GM23338 (cell line): ENCODE data around the gene TOR1B. TPM values are rescaled to one million over a fixed set of nuclear protein-coding genes. Genes with fewer than 3 reads are reported as not detected.

Experiments
- ATAC-seq: fragments of 200-7000 bp; cut with Tn5 transposase; 3 replicates; pipeline ENCODE4 v1.9.1; 2020
- DNase-seq: peaks from one replicate; pipeline ENCODE4 v3.0.0-alpha.2; 2015; ENCODE audit warnings: low spot score
- H2AFZ ChIP-seq: fragments of 200-600 bp; sonication (generic); 2 replicates; pipeline ENCODE4 v1.8.0; 2016; ENCODE audit warnings: antibody characterized with exemption, mild to moderate bottlenecking, moderate library complexity
- H3F3A ChIP-seq: fragments of 200-600 bp; sonication (generic); replicated peaks from 2 replicates; pipeline ENCODE4 v1.8.0; 2017; ENCODE audit warnings: antibody characterized with exemption, mixed run types, low read depth
- H3K27ac ChIP-seq: fragments of 200-600 bp; sonication (generic); 2 replicates; pipeline ENCODE4 v1.6.1; 2016; ENCODE audit warnings: low read depth
- H3K27me3 ChIP-seq: fragments of 200-600 bp; sonication (generic); 2 replicates; pipeline ENCODE4 v1.8.0; 2016; ENCODE audit warnings: mild to moderate bottlenecking, mixed run types, moderate library complexity; ENCODE audit not compliant: insufficient read depth
- H3K36me3 ChIP-seq: fragments of 200-600 bp; sonication (generic); 2 replicates; pipeline ENCODE4 v1.8.0; 2016; ENCODE audit warnings: mild to moderate bottlenecking; ENCODE audit not compliant: insufficient read depth
- H3K4me1 ChIP-seq: fragments of 200-600 bp; sonication (generic); 2 replicates; pipeline ENCODE4 v1.8.0; 2016; ENCODE audit warnings: mild to moderate bottlenecking, moderate library complexity; ENCODE audit not compliant: insufficient read depth
- H3K4me2 ChIP-seq: fragments of 200-600 bp; sonication (generic); 2 replicates; pipeline ENCODE4 v1.7.1; 2017; ENCODE audit warnings: mixed run types
- H3K4me3 ChIP-seq: fragments of 200-600 bp; sonication (generic); 2 replicates; pipeline ENCODE4 v1.6.1; 2016; ENCODE audit warnings: mixed run types
- H3K79me2 ChIP-seq: fragments of 200-600 bp; sonication (generic); replicated peaks from 2 replicates; pipeline ENCODE4 v1.8.0; 2017; ENCODE audit warnings: mild to moderate bottlenecking; ENCODE audit not compliant: insufficient read depth
- H3K9me2 ChIP-seq: fragments of 200-600 bp; sonication (generic); 2 replicates; pipeline ENCODE4 v1.8.0; 2017; ENCODE audit not compliant: insufficient read depth
- H4K20me1 ChIP-seq: fragments of 200-600 bp; sonication (generic); replicated peaks from 2 replicates; pipeline ENCODE4 v1.8.0; 2017; ENCODE audit warnings: mild to moderate bottlenecking; ENCODE audit not compliant: insufficient read depth
- H3K27ac Mint-ChIP-seq: 2 replicates; pipeline ENCODE4 v1.8.0; 2020; ENCODE audit warnings: inconsistent platforms, mild to moderate bottlenecking, moderate library complexity, mixed read lengths
- H3K27me3 Mint-ChIP-seq: 3 replicates; pipeline ENCODE4 v1.8.0; 2022; ENCODE audit warnings: low read depth, mild to moderate bottlenecking, moderate library complexity, mixed read lengths, inconsistent platforms; ENCODE audit not compliant: insufficient read depth, poor library complexity
- H3K36me3 Mint-ChIP-seq: 3 replicates; pipeline ENCODE4 v1.8.0; 2021; ENCODE audit warnings: low read depth, mild to moderate bottlenecking, inconsistent platforms, moderate library complexity, mixed read lengths
- H3K4me1 Mint-ChIP-seq: 3 replicates; pipeline ENCODE4 v1.8.0; 2020; ENCODE audit warnings: mild to moderate bottlenecking, inconsistent platforms, mixed read lengths
- H3K4me3 Mint-ChIP-seq: 3 replicates; pipeline ENCODE4 v1.8.0; 2021; ENCODE audit warnings: moderate library complexity, mild to moderate bottlenecking, inconsistent platforms, mixed read lengths
- H3K9me3 Mint-ChIP-seq: 3 replicates; pipeline ENCODE4 v1.8.0; 2020; ENCODE audit warnings: moderate library complexity, mild to moderate bottlenecking, inconsistent platforms, mixed read lengths
- CREB1 ChIP-seq: fragments of 250-450 bp; sonication (Bioruptor Pico); IDR thresholded peaks from 2 replicates; pipeline ENCODE4 v1.5.0; 2020; ENCODE audit warnings: low read depth, mild to moderate bottlenecking, moderate library complexity
- EZH2 ChIP-seq: fragments of 200-600 bp; sonication (generic); IDR thresholded peaks from one replicate; pipeline ENCODE4 v1.8.0; 2017; ENCODE audit warnings: antibody characterized with exemption, mild to moderate bottlenecking, low read depth; ENCODE audit not compliant: unreplicated experiment
- EZH2phosphoT487 ChIP-seq: fragments of 200-600 bp; sonication (generic); IDR thresholded peaks from one replicate; pipeline ENCODE4 v1.8.1; 2018; ENCODE audit warnings: antibody characterized with exemption; ENCODE audit not compliant: unreplicated experiment
- JUNB ChIP-seq: IDR thresholded peaks from one replicate; pipeline ENCODE4 v1.6.1; 2016; ENCODE audit warnings: antibody characterized with exemption; ENCODE audit not compliant: unreplicated experiment
- NANOG ChIP-seq: IDR thresholded peaks from 2 replicates; pipeline ENCODE4 v1.6.1; 2016; ENCODE audit warnings: antibody characterized with exemption, borderline replicate concordance
- POLR2AphosphoS5 ChIP-seq: IDR thresholded peaks from 2 replicates; pipeline ENCODE4 v1.6.1; 2016; ENCODE audit warnings: antibody characterized with exemption, low read depth
- STAT1 ChIP-seq: IDR thresholded peaks from one replicate; pipeline ENCODE4 v1.6.1; 2016; ENCODE audit warnings: antibody characterized with exemption; ENCODE audit not compliant: unreplicated experiment
- ZNF114 ChIP-seq: fragments of 250-450 bp; sonication (Bioruptor Pico); IDR thresholded peaks from 2 replicates; pipeline ENCODE4 v1.5.0; 2020; ENCODE audit warnings: mild to moderate bottlenecking, moderate library complexity
- ZNF331 ChIP-seq: fragments of 250-450 bp; sonication (Bioruptor Pico); IDR thresholded peaks from 2 replicates; pipeline ENCODE4 v1.5.0; 2020; ENCODE audit warnings: low read depth, mild to moderate bottlenecking, moderate library complexity
- polyA plus RNA-seq: library from polyadenylated mRNA; unstranded; fragments of >200 nt; fragmentation: Nextera tagmentation; extraction: Ambion mirVana; gene quantifications from 2 replicates; pipeline ENCODE4 v1.2.1, GENCODE V29; 2016
- total RNA-seq: library from RNA; depleted of rRNA; stranded (reverse); fragments of >200 nt; shearing (Covaris generic); gene quantifications from 2 replicates; pipeline ENCODE4 v1.2.3, GENCODE V29; 2014
- TF ChIP-seq, protein P1 (sequence below), 2 experiments: fragments of 200-600 bp in 1 of 2; sonication (generic) in 1 of 2; conservative IDR thresholded peaks; 2 replicates each; pipeline versions ENCODE4 v1.5.1 to v1.6.1; 2016 to 2017; ENCODE audit warnings: antibody characterized with exemption in 2 of 2, low read depth in 2 of 2, mild to moderate bottlenecking in 2 of 2, moderate library complexity in 1 of 2
- TF ChIP-seq, protein P2 (sequence below): IDR thresholded peaks from one replicate; pipeline ENCODE4 v1.6.1; 2018; ENCODE audit warnings: antibody characterized with exemption; ENCODE audit not compliant: unreplicated experiment
- TF ChIP-seq, protein P3 (sequence below): IDR thresholded peaks from 2 replicates; pipeline ENCODE4 v1.6.1; 2016; ENCODE audit warnings: antibody characterized with exemption

Gene TOR1B
- total and polyA plus RNA-seq, 2 experiments from 2014 or later, result 10.6 to 42.4 TPM

DNA sequence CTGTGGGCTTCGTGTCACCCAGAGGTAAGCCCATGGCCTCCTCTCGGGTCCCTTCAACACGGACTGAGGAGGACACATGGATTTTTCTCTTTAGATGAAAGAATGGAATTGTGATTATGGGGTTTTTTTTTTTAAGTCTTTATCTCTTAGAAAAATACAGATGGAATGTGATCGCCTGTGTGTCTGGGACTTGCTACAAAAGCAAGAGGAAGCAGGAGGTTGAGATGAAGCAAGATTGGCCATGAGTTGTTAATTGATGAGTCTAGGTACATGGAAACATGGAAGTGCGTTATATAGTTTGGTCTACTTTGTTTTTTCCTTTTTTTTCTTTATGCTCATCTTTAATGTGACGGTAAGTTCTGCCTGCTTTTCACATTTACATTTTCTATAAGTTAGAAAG lies 46.9 kb downstream of the TOR1B start:
- H3K4me1 ChIP-seq, result no peaks in the 10 kb centered on the region
- DNase-seq (no peak), ATAC-seq (no peak)
- H4K20me1 ChIP-seq, result no peaks in the 10 kb centered on the region; the same call in 1 of the 2 replicates
- no peak overlapping the region for H3K27ac ChIP-seq
- Mint-ChIP-seq H3K4me3 (no peak overlapping the region), H3K4me1 (no peaks in the 10 kb centered on the region), H3K36me3 (peaks cover 6% of the 10 kb centered on the region; the same call in 2 of the 3 replicates), H3K27me3 (peaks cover 3% of the 10 kb centered on the region), H3K9me3 (no peaks in the 10 kb centered on the region), H3K27ac (no peak overlapping the region)
- H3K36me3 ChIP-seq, result no peaks in the 10 kb centered on the region
- TF ChIP-seq JUNB (no peak), EZH2phosphoT487 (no peak), ZNF331 (no peak), STAT1 (no peak), EZH2 (no peak), CREB1 (CRISPR knock-in tag) (no peak), POLR2AphosphoS5 (no peak), ZNF114 (CRISPR knock-in tag) (no peak), NANOG (no peak)
- TF ChIP-seq, protein P1, sequence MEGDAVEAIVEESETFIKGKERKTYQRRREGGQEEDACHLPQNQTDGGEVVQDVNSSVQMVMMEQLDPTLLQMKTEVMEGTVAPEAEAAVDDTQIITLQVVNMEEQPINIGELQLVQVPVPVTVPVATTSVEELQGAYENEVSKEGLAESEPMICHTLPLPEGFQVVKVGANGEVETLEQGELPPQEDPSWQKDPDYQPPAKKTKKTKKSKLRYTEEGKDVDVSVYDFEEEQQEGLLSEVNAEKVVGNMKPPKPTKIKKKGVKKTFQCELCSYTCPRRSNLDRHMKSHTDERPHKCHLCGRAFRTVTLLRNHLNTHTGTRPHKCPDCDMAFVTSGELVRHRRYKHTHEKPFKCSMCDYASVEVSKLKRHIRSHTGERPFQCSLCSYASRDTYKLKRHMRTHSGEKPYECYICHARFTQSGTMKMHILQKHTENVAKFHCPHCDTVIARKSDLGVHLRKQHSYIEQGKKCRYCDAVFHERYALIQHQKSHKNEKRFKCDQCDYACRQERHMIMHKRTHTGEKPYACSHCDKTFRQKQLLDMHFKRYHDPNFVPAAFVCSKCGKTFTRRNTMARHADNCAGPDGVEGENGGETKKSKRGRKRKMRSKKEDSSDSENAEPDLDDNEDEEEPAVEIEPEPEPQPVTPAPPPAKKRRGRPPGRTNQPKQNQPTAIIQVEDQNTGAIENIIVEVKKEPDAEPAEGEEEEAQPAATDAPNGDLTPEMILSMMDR (conservative IDR thresholded peaks at IDR 0.05; ENCODE audit: low read depth in 2 of 2), result no peak
- TF ChIP-seq, protein P2, sequence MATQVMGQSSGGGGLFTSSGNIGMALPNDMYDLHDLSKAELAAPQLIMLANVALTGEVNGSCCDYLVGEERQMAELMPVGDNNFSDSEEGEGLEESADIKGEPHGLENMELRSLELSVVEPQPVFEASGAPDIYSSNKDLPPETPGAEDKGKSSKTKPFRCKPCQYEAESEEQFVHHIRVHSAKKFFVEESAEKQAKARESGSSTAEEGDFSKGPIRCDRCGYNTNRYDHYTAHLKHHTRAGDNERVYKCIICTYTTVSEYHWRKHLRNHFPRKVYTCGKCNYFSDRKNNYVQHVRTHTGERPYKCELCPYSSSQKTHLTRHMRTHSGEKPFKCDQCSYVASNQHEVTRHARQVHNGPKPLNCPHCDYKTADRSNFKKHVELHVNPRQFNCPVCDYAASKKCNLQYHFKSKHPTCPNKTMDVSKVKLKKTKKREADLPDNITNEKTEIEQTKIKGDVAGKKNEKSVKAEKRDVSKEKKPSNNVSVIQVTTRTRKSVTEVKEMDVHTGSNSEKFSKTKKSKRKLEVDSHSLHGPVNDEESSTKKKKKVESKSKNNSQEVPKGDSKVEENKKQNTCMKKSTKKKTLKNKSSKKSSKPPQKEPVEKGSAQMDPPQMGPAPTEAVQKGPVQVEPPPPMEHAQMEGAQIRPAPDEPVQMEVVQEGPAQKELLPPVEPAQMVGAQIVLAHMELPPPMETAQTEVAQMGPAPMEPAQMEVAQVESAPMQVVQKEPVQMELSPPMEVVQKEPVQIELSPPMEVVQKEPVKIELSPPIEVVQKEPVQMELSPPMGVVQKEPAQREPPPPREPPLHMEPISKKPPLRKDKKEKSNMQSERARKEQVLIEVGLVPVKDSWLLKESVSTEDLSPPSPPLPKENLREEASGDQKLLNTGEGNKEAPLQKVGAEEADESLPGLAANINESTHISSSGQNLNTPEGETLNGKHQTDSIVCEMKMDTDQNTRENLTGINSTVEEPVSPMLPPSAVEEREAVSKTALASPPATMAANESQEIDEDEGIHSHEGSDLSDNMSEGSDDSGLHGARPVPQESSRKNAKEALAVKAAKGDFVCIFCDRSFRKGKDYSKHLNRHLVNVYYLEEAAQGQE, result no peak
- TF ChIP-seq, protein P3, sequence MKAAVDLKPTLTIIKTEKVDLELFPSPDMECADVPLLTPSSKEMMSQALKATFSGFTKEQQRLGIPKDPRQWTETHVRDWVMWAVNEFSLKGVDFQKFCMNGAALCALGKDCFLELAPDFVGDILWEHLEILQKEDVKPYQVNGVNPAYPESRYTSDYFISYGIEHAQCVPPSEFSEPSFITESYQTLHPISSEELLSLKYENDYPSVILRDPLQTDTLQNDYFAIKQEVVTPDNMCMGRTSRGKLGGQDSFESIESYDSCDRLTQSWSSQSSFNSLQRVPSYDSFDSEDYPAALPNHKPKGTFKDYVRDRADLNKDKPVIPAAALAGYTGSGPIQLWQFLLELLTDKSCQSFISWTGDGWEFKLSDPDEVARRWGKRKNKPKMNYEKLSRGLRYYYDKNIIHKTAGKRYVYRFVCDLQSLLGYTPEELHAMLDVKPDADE, result no peak
- H3K4me2 ChIP-seq, result no peak overlapping the region
- H3F3A ChIP-seq, result no peaks in the 10 kb centered on the region
- H3K4me3 ChIP-seq, result no peak overlapping the region
- H3K9me2 ChIP-seq, result no peaks in the 10 kb centered on the region
- no peaks in the 10 kb centered on the region for H3K79me2 ChIP-seq
- no peaks in the 10 kb centered on the region for H3K27me3 ChIP-seq
- H2AFZ ChIP-seq, result no peak overlapping the region
